Measurements from ENCODE around the gene CD200.
"Not testable (repeated sequence)": the region's sequence is repeated elsewhere in the genome, so short reads cannot be mapped to it uniquely, and the experiment has no call there.

Gene CD200

GRCh38 chr3:112362221-112362620 lies 29.3 kb downstream of the CD200 start:
- no peak for DNase-seq

GRCh38 chr3:112364291-112364690 lies 31.3 kb downstream of the CD200 start:
- no peak for DNase-seq

- no peak for DNase-seq
Observed at GRCh38 chr3:112365035-112365434, 32.1 kb downstream of the CD200 start.

- no peak for DNase-seq
Observed at GRCh38 chr3:112365636-112366035, 32.7 kb downstream of the CD200 start.

- DNase-seq: no peak
Observed at GRCh38 chr3:112366522-112366921, 33.6 kb downstream of the CD200 start.

GRCh38 chr3:112371569-112371968 lies 38.6 kb downstream of the CD200 start:
- no peak for DNase-seq

- DNase-seq: no peak
Observed at GRCh38 chr3:112372396-112372795, 39.4 kb downstream of the CD200 start.

GRCh38 chr3:112373476-112373875 lies 40.5 kb downstream of the CD200 start:
- no peak for DNase-seq

- DNase-seq: no peak
Observed at GRCh38 chr3:112373924-112374323, 41.0 kb downstream of the CD200 start.

GRCh38 chr3:112374333-112374734 lies 41.4 kb downstream of the CD200 start:
- DNase-seq: no peak

GRCh38 chr3:112375117-112375516 lies 42.2 kb downstream of the CD200 start:
- no peak for DNase-seq

GRCh38 chr3:112376241-112376911 lies 43.4 kb downstream of the CD200 start:
- DNase-seq: no peak

- no peak for DNase-seq
Observed at GRCh38 chr3:112376992-112377391, 44.0 kb downstream of the CD200 start.

GRCh38 chr3:112377568-112378071 lies 44.7 kb downstream of the CD200 start:
- no peak for DNase-seq

- not testable (repeated sequence) for DNase-seq
Observed at GRCh38 chr3:112378347-112378746, 45.4 kb downstream of the CD200 start.

- no peak for DNase-seq
Observed at GRCh38 chr3:112379020-112379690, 46.2 kb downstream of the CD200 start.

GRCh38 chr3:112381673-112382542 lies 49.0 kb downstream of the CD200 start:
- DNase-seq: no peak

GRCh38 chr3:112382543-112383160 lies 49.7 kb downstream of the CD200 start:
- DNase-seq: no peak

GRCh38 chr3:112384769-112385168 lies 51.8 kb downstream of the CD200 start:
- DNase-seq: no peak

GRCh38 chr3:112388972-112389371 lies 56.0 kb downstream of the CD200 start:
- no peak for DNase-seq

GRCh38 chr3:112389961-112390360 lies 57.0 kb downstream of the CD200 start:
- DNase-seq: no peak

GRCh38 chr3:112390783-112391641 lies 58.1 kb downstream of the CD200 start:
- no peak for DNase-seq
